ENCODE measurements around the gene KPNA3.
A peak's percentile ranks its signal among the peaks of the same experiment; 100 is the strongest.
"Not testable (repeated sequence)": the region's sequence is repeated elsewhere in the genome, so short reads cannot be mapped to it uniquely, and the experiment has no call there.

Gene KPNA3

GRCh38 chr13:49716615-49717014 is 75.9 kb downstream of the KPNA3 start:
- Histone ChIP-seq H3K23ac (ENCODE audit: low read length) (no peak overlapping the region), H3K27me3 (ENCODE audit: insufficient read depth, low read length) (no peaks in the 10 kb centered on the region), H2BK120ac (ENCODE audit: insufficient read depth, low read length, poor library complexity) (no peak overlapping the region), H2BK5ac (ENCODE audit: low read depth, low read length, poor library complexity) (no peak overlapping the region), H4K91ac (ENCODE audit: low read depth, low read length) (peak overlapping the region; percentile 11), H3K27ac (ENCODE audit: low read depth, low read length) (no peak overlapping the region), H4K12ac (ENCODE audit: low read depth, low read length) (no peak overlapping the region), H3K9ac (ENCODE audit: low read length) (no peak overlapping the region), H3K79me1 (ENCODE audit: low read length) (no peaks in the 10 kb centered on the region), H2AFZ (ENCODE audit: insufficient read depth, low read length, poor library complexity) (no peak overlapping the region), H3K4me3 (ENCODE audit: low read depth, low read length) (no peak overlapping the region), H3K4ac (ENCODE audit: low read depth, low read length) (no peak overlapping the region), H3K79me2 (ENCODE audit: control insufficient read depth, insufficient read depth, low read length, poor library complexity) (no peaks in the 10 kb centered on the region), H2BK12ac (ENCODE audit: low read length) (no peak overlapping the region), H3K4me1 (ENCODE audit: control insufficient read depth in 1 of 2, insufficient read depth in 2 of 2, low read length in 2 of 2) (peaks cover 2 to 3% of the 10 kb centered on the region in 2 experiments), H3K36me3 (ENCODE audit: control insufficient read depth in 1 of 2, insufficient read depth in 2 of 2, low read length in 2 of 2) (peaks cover 4 to 7% of the 10 kb centered on the region in 2 experiments), H3K18ac (ENCODE audit: low read length) (no peak overlapping the region), H4K8ac (ENCODE audit: low read depth, low read length) (no peak overlapping the region), H3K14ac (ENCODE audit: low read length) (no peak overlapping the region), H2AK5ac (ENCODE audit: low read length) (no peak overlapping the region), H3K4me2 (ENCODE audit: low read length) (no peak overlapping the region), H3K9me3 (ENCODE audit: insufficient read depth, low read depth, low read length) (no peaks in the 10 kb centered on the region)
- DNase-seq, result peak in 1 of 2 donors; percentile 26
- no CpG with 5 or more reads among the region's 6 CpGs for WGBS (ENCODE audit: extremely low coverage, insufficient coverage, insufficient read length)

GRCh38 chr13:49714757-49715156 is 77.7 kb downstream of the KPNA3 start:
- no peak for DNase-seq
- Histone ChIP-seq H2BK120ac (ENCODE audit: insufficient read depth, low read length, poor library complexity) (no peak overlapping the region), H3K18ac (ENCODE audit: low read length) (no peak overlapping the region), H3K4me2 (ENCODE audit: low read length) (no peak overlapping the region), H3K27ac (ENCODE audit: low read depth, low read length) (no peak overlapping the region), H2BK5ac (ENCODE audit: low read depth, low read length, poor library complexity) (no peak overlapping the region), H3K9ac (ENCODE audit: low read length) (no peak overlapping the region), H3K14ac (ENCODE audit: low read length) (no peak overlapping the region), H4K91ac (ENCODE audit: low read depth, low read length) (no peak overlapping the region), H4K8ac (ENCODE audit: low read depth, low read length) (no peak overlapping the region), H3K4me1 (ENCODE audit: control insufficient read depth in 1 of 2, insufficient read depth in 2 of 2, low read length in 2 of 2) (peaks cover 2 to 3% of the 10 kb centered on the region in 2 experiments), H3K27me3 (ENCODE audit: insufficient read depth, low read length) (no peaks in the 10 kb centered on the region), H3K36me3 (ENCODE audit: control insufficient read depth in 1 of 2, insufficient read depth in 2 of 2, low read length in 2 of 2) (peaks cover 3 to 4% of the 10 kb centered on the region in 2 experiments), H4K12ac (ENCODE audit: low read depth, low read length) (no peak overlapping the region), H3K79me2 (ENCODE audit: control insufficient read depth, insufficient read depth, low read length, poor library complexity) (no peaks in the 10 kb centered on the region), H3K9me3 (ENCODE audit: insufficient read depth, low read depth, low read length) (no peaks in the 10 kb centered on the region), H2AK5ac (ENCODE audit: low read length) (no peak overlapping the region), H3K23ac (ENCODE audit: low read length) (no peak overlapping the region), H2BK12ac (ENCODE audit: low read length) (no peak overlapping the region), H3K79me1 (ENCODE audit: low read length) (no peaks in the 10 kb centered on the region), H3K4ac (ENCODE audit: low read depth, low read length) (no peak overlapping the region), H2AFZ (ENCODE audit: insufficient read depth, low read length, poor library complexity) (no peak overlapping the region), H3K4me3 (ENCODE audit: low read depth, low read length) (no peak overlapping the region)
- WGBS (ENCODE audit: extremely low coverage, insufficient coverage, insufficient read length), result no CpG with 5 or more reads among the region's 1 CpG

- no peak overlapping the region for H4K91ac ChIP-seq (ENCODE audit: low read depth, low read length)
- H3K18ac ChIP-seq (ENCODE audit: low read length), result no peak overlapping the region
- no peak overlapping the region for H2BK12ac ChIP-seq (ENCODE audit: low read length)
- no peak overlapping the region for H3K27ac ChIP-seq (ENCODE audit: low read depth, low read length)
- H3K9me3 ChIP-seq (ENCODE audit: insufficient read depth, low read depth, low read length), result no peaks in the 10 kb centered on the region
- peaks cover 6% of the 10 kb centered on the region in 2 experiments for H3K36me3 ChIP-seq (ENCODE audit: control insufficient read depth in 1 of 2, insufficient read depth in 2 of 2, low read length in 2 of 2)
- no peak overlapping the region for H3K4me2 ChIP-seq (ENCODE audit: low read length)
- no peak overlapping the region for H2AFZ ChIP-seq (ENCODE audit: insufficient read depth, low read length, poor library complexity)
- no peak overlapping the region for H3K4ac ChIP-seq (ENCODE audit: low read depth, low read length)
- H3K27me3 ChIP-seq (ENCODE audit: insufficient read depth, low read length), result no peaks in the 10 kb centered on the region
- WGBS (ENCODE audit: extremely low coverage, insufficient coverage, insufficient read length), result no CpG with 5 or more reads among the region's 2 CpGs
- no peak overlapping the region for H3K23ac ChIP-seq (ENCODE audit: low read length)
- H3K4me1 ChIP-seq (ENCODE audit: control insufficient read depth in 1 of 2, insufficient read depth in 2 of 2, low read length in 2 of 2), result peaks cover under 1 to 2% of the 10 kb centered on the region in 2 experiments
- no peak overlapping the region for H3K4me3 ChIP-seq (ENCODE audit: low read depth, low read length)
- no peaks in the 10 kb centered on the region for H3K79me1 ChIP-seq (ENCODE audit: low read length)
- H3K14ac ChIP-seq (ENCODE audit: low read length), result no peak overlapping the region
- no peak overlapping the region for H4K8ac ChIP-seq (ENCODE audit: low read depth, low read length)
- no peak overlapping the region for H4K12ac ChIP-seq (ENCODE audit: low read depth, low read length)
- no peak overlapping the region for H3K9ac ChIP-seq (ENCODE audit: low read length)
- no peak overlapping the region for H2BK120ac ChIP-seq (ENCODE audit: insufficient read depth, low read length, poor library complexity)
- no peaks in the 10 kb centered on the region for H3K79me2 ChIP-seq (ENCODE audit: control insufficient read depth, insufficient read depth, low read length, poor library complexity)
- peak in 1 of 2 donors; percentile 21 for DNase-seq
- H2AK5ac ChIP-seq (ENCODE audit: low read length), result no peak overlapping the region
- H2BK5ac ChIP-seq (ENCODE audit: low read depth, low read length, poor library complexity), result no peak overlapping the region
Measured at GRCh38 chr13:49711218-49711863, 81.1 kb downstream of the KPNA3 start.

- not testable (repeated sequence) for H3K4ac ChIP-seq (ENCODE audit: low read depth, low read length); H4K8ac ChIP-seq (ENCODE audit: low read depth, low read length); H3K4me1 ChIP-seq (ENCODE audit: control insufficient read depth in 1 of 2, insufficient read depth in 2 of 2, low read length in 2 of 2); H3K9ac ChIP-seq (ENCODE audit: low read length); H4K91ac ChIP-seq (ENCODE audit: low read depth, low read length); H3K14ac ChIP-seq (ENCODE audit: low read length); H3K18ac ChIP-seq (ENCODE audit: low read length); H3K27me3 ChIP-seq (ENCODE audit: insufficient read depth, low read length); H2AFZ ChIP-seq (ENCODE audit: insufficient read depth, low read length, poor library complexity); H2BK12ac ChIP-seq (ENCODE audit: low read length); H3K27ac ChIP-seq (ENCODE audit: low read depth, low read length); H3K9me3 ChIP-seq (ENCODE audit: insufficient read depth, low read depth, low read length); H2BK120ac ChIP-seq (ENCODE audit: insufficient read depth, low read length, poor library complexity); H3K79me2 ChIP-seq (ENCODE audit: control insufficient read depth, insufficient read depth, low read length, poor library complexity); H3K23ac ChIP-seq (ENCODE audit: low read length); DNase-seq; H3K79me1 ChIP-seq (ENCODE audit: low read length); H3K4me2 ChIP-seq (ENCODE audit: low read length); H3K4me3 ChIP-seq (ENCODE audit: low read depth, low read length); H2BK5ac ChIP-seq (ENCODE audit: low read depth, low read length, poor library complexity); H4K12ac ChIP-seq (ENCODE audit: low read depth, low read length); H2AK5ac ChIP-seq (ENCODE audit: low read length)
- WGBS (ENCODE audit: extremely low coverage, insufficient coverage, insufficient read length), result no CpG with 5 or more reads among the region's 7 CpGs
- H3K36me3 ChIP-seq (ENCODE audit: control insufficient read depth in 1 of 2, insufficient read depth in 2 of 2, low read length in 2 of 2), result peaks cover 5 to 11% of the 10 kb centered on the region in 2 experiments
Measured at GRCh38 chr13:49704264-49704663, 88.2 kb downstream of the KPNA3 start.

All from trophoblast cell (in vitro differentiated cells and primary cell).